Endothelial cell of umbilical vein (primary cell): ENCODE measurements around the gene SLC26A8. TPM values are rescaled to one million over a fixed set of nuclear protein-coding genes. Genes with fewer than 3 reads are reported as not detected.

ENCODE experiments used
- BruUV-seq: library from RNA; stranded (reverse); fragments of 400-500 nt; replicated peaks from 2 replicates; lab custom pipeline; 2021; lab: Mats Ljungman, UMichigan
- CTCF ChIA-PET: fragments of 300-600, 350-600 bp; sonication (Branson Sonifier 250); formaldehyde crosslinking; loops from one replicate; lab custom pipeline; 2021; ENCODE audit warnings: antibody characterized with exemption, inconsistent platforms; lab: Charles Lee
- POLR2A ChIA-PET: fragments of 300-600, 350-600 bp; sonication (Branson Sonifier 250); formaldehyde crosslinking; loops from one replicate; lab custom pipeline; 2021; ENCODE audit warnings: antibody characterized with exemption, inconsistent platforms; lab: Charles Lee
- DNase-seq: peaks from one replicate; pipeline ENCODE4 v3.0.0-alpha.2; 2011; ENCODE audit warnings: low read depth, low spot score
- FAIRE-seq: peaks from 2 replicates; lab custom pipeline; 2011; peaks lifted over from hg19 to GRCh38; lab: Jason Lieb, UNC
- H2AFZ ChIP-seq: 2 replicates; pipeline ENCODE4 v1.6.0; 2012; ENCODE audit warnings: low read depth, low read length, control low read depth, inconsistent platforms
- H3K27ac ChIP-seq: 2 replicates; pipeline ENCODE4 v1.5.1; 2011; ENCODE audit warnings: low read depth, mild to moderate bottlenecking, control low read depth, low read length, moderate library complexity; ENCODE audit not compliant: insufficient read depth
- H3K27me3 ChIP-seq, 2 experiments: 2 replicates each; pipeline versions ENCODE4 v1.6.0 to v1.6.1; 2011; ENCODE audit warnings: low read length in 2 of 2, mixed read lengths in 1 of 2; ENCODE audit not compliant: control insufficient read depth in 2 of 2, insufficient read depth in 2 of 2
- H3K36me3 ChIP-seq, 2 experiments: 2 replicates in 1 of 2; 3 replicates in 1 of 2; pipeline ENCODE4 v1.5.1; 2011; ENCODE audit warnings: low read length in 2 of 2, mild to moderate bottlenecking in 1 of 2, moderate library complexity in 1 of 2; ENCODE audit not compliant: control insufficient read depth in 2 of 2, insufficient read depth in 2 of 2; ENCODE audit errors: extremely low read depth in 1 of 2
- H3K4me1 ChIP-seq: 3 replicates; pipeline ENCODE4 v1.5.1; 2011; ENCODE audit warnings: mild to moderate bottlenecking, low read length; ENCODE audit not compliant: control insufficient read depth, insufficient read depth; ENCODE audit errors: extremely low read depth
- H3K4me2 ChIP-seq: 2 replicates; pipeline ENCODE4 v1.6.1; 2011; ENCODE audit warnings: low read length, control low read depth, mixed read lengths; ENCODE audit not compliant: insufficient read depth
- H3K4me3 ChIP-seq, 3 experiments: fragments of 200-600 bp in 1 of 3; sonication (generic), shearing (Covaris generic) in 1 of 3; replicated peaks in 1 of 3; 2 replicates each; pipeline ENCODE4 v1.5.1; 2011 to 2016; ENCODE audit warnings: control low read depth in 3 of 3, low read length in 3 of 3, mild to moderate bottlenecking in 2 of 3, inconsistent platforms in 1 of 3, low read depth in 1 of 3, moderate library complexity in 1 of 3; ENCODE audit not compliant: insufficient read depth in 1 of 3
- H3K79me2 ChIP-seq: 2 replicates; pipeline ENCODE4 v1.6.0; 2012; ENCODE audit warnings: low read length, inconsistent platforms; ENCODE audit not compliant: control insufficient read depth, insufficient read depth
- H3K9ac ChIP-seq: replicated peaks from 2 replicates; pipeline ENCODE3; 2011; ENCODE audit warnings: low read length, control low read depth; ENCODE audit not compliant: insufficient read depth; ENCODE audit errors: extremely low read depth
- H3K9me1 ChIP-seq: replicated peaks from 3 replicates; pipeline ENCODE4 v1.6.0; 2011; ENCODE audit warnings: mild to moderate bottlenecking, low read length; ENCODE audit not compliant: control insufficient read depth, insufficient read depth; ENCODE audit errors: extremely low read depth
- H3K9me3 ChIP-seq: replicated peaks from 2 replicates; pipeline ENCODE4 v1.5.1; 2012; ENCODE audit warnings: low read length, inconsistent platforms; ENCODE audit not compliant: control insufficient read depth, insufficient read depth
- H4K20me1 ChIP-seq: replicated peaks from 2 replicates; pipeline ENCODE3; 2011; ENCODE audit warnings: mild to moderate bottlenecking, low read length; ENCODE audit not compliant: control insufficient read depth, insufficient read depth; ENCODE audit errors: extremely low read depth
- CTCF ChIP-seq, 2 donors: IDR thresholded peaks; 1 replicate in 1 of 2; 2 replicates in 1 of 2; pipeline ENCODE4 v1.5.1; 2011; ENCODE audit warnings: low read length in 2 of 2, mild to moderate bottlenecking in 2 of 2, moderate library complexity in 2 of 2, control low read depth in 1 of 2, inconsistent platforms in 1 of 2, low read depth in 1 of 2; ENCODE audit not compliant: insufficient read depth in 1 of 2; ENCODE audit errors: extremely low read depth in 1 of 2
- EZH2 ChIP-seq: IDR thresholded peaks from 2 replicates; pipeline ENCODE4 v1.6.1; 2012; ENCODE audit warnings: borderline replicate concordance, low read depth, mild to moderate bottlenecking, moderate library complexity, low read length, inconsistent platforms; ENCODE audit not compliant: severe bottlenecking
- FOS ChIP-seq: IDR thresholded peaks from 2 replicates; pipeline ENCODE4 v1.6.1; 2011; ENCODE audit warnings: mild to moderate bottlenecking, low read length, moderate library complexity, borderline replicate concordance; ENCODE audit not compliant: insufficient read depth
- GATA2 ChIP-seq: IDR thresholded peaks from 2 replicates; pipeline ENCODE4 v1.7.0; 2011; ENCODE audit warnings: low read depth, mild to moderate bottlenecking, moderate library complexity, mixed read lengths, low read length; ENCODE audit not compliant: insufficient read length, insufficient read depth
- JUN ChIP-seq: IDR thresholded peaks from 2 replicates; pipeline ENCODE4 v1.6.1; 2011; ENCODE audit warnings: borderline replicate concordance, low read depth; ENCODE audit not compliant: insufficient read length, insufficient read depth
- MAX ChIP-seq: IDR thresholded peaks from 2 replicates; pipeline ENCODE4 v1.6.1; 2011; ENCODE audit not compliant: insufficient read depth, insufficient read length
- MYC ChIP-seq: IDR thresholded peaks from one replicate; pipeline ENCODE4 v1.6.1; 2011; ENCODE audit warnings: mild to moderate bottlenecking, low read depth, low read length
- POLR2A ChIP-seq: IDR thresholded peaks from 2 replicates; pipeline ENCODE4 v1.6.1; 2012; ENCODE audit warnings: low read depth, mild to moderate bottlenecking, control low read depth, low read length
- POLR2AphosphoS5 ChIP-seq: IDR thresholded peaks from 2 replicates; pipeline ENCODE4 v1.6.1; 2012; ENCODE audit warnings: low read depth, mild to moderate bottlenecking, control low read depth, low read length, moderate library complexity; ENCODE audit not compliant: insufficient read depth
- dilution Hi-C: fragments of 300-500 bp; cut with MboI; formaldehyde crosslinking; loops from one replicate; pipeline ENCODE4 v1.15.0; 2019; ENCODE audit warnings: low sequenced_read_pairs; ENCODE audit not compliant: extremely low pct_ligation_motif_present
- intact Hi-C: fragments of 100-400 bp; cut with micrococcal nuclease; formaldehyde crosslinking; loops from one replicate; pipeline ENCODE4 v1.10.0; 2022
- polyA plus RNA-seq, 4 experiments: library from polyadenylated mRNA; depleted of rRNA in 3 of 4; stranded (reverse) in 3 of 4; unstranded in 1 of 4; fragments of >200 nt; gene quantifications; 2 replicates each; pipeline versions ENCODE4 v1.2.1 to v1.2.3, GENCODE V29; 2011 to 2012; ENCODE audit warnings: missing spikeins in 1 of 4
- total RNA-seq: library from RNA; stranded (reverse); gene quantifications from 2 replicates; pipeline ENCODE4 v1.2.3, GENCODE V29; 2021

The SLC26A8 gene
- total and polyA plus RNA-seq, 2 donors (not counting 3 experiments of a cell fraction or from before 2014, with no cell fraction given) = 0.01 TPM; not detected in 1

- ChIA-PET CTCF (interaction anchor here (1.1 to 1.9 kb wide), 6 partner anchors 8 to 56 kb away, joined by 3 to 6 read pairs (median 5); partner anchors contain the start of gene MAPK14), POLR2A (no interaction called here)
- Histone ChIP-seq H3K4me1 (peaks cover 7% of the 10 kb centered on the region), H3K27me3 (no peaks in the 10 kb centered on the region), H3K4me2 (peak overlapping the region; percentile 33), H3K79me2 (peaks cover 94% of the 10 kb centered on the region), H4K20me1 (peaks cover 6% of the 10 kb centered on the region), H3K36me3 (no peaks in the 10 kb centered on the region), H3K9me1 (no peaks in the 10 kb centered on the region), H3K9me3 (no peaks in the 10 kb centered on the region), H2AFZ (no peak overlapping the region), H3K4me3 (no peak overlapping the region), H3K9ac (no peak overlapping the region), H3K27ac (no peak overlapping the region)
- intact Hi-C loops (no loop called here), dilution Hi-C loops (no loop called here)
- peak; percentile 41 for DNase-seq
- no peak for FAIRE-seq
- BruUV-seq = no TSS peak
- no peak for TF ChIP-seq JUN
- no peak for TF ChIP-seq GATA2
- no peak for TF ChIP-seq MAX
- TF ChIP-seq EZH2 = no peak
- TF ChIP-seq POLR2A = no peak
- TF ChIP-seq FOS = no peak
- no peak for TF ChIP-seq MYC
- no peak for TF ChIP-seq CTCF (IDR thresholded peaks at IDR 0.05; ENCODE audit: extremely low read depth in 1 of 2, insufficient read depth in 1 of 2, low read depth in 1 of 2, low read length in 2 of 2)
- TF ChIP-seq POLR2AphosphoS5 = no peak
Observed at GRCh38 chr6:36038120-36038876, 13.9 kb upstream of the SLC26A8 start.
